COLO668 (cell line): ENCODE results near the gene DRG2.

Experiments used
- DNase-seq: peaks from one replicate; lab custom pipeline; 2025; ENCODE audit not compliant: unreplicated experiment; lab: John Stamatoyannopoulos, UW

The DRG2 gene

DNA sequence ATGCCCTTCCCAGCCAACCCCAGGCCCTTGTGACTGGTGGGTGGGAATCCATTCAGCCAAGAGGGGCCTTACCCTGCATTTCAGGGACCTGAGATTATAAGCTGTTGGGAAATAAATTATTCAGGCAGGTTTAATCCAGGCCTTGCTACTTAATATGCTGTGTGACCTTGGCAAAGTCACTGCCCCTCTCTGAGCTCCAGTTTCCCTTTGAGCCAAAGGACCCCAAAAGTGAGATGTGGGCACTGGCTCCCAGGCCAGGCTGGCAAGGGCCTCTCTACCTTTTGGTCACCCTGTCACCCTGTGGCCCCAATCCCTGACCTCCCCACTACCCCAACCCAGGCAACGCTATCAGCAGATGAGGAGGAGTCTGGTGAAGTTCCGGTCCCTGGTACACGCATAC lies 54.7 kb downstream of the DRG2 start:
- DNase-seq: no peak

DNA sequence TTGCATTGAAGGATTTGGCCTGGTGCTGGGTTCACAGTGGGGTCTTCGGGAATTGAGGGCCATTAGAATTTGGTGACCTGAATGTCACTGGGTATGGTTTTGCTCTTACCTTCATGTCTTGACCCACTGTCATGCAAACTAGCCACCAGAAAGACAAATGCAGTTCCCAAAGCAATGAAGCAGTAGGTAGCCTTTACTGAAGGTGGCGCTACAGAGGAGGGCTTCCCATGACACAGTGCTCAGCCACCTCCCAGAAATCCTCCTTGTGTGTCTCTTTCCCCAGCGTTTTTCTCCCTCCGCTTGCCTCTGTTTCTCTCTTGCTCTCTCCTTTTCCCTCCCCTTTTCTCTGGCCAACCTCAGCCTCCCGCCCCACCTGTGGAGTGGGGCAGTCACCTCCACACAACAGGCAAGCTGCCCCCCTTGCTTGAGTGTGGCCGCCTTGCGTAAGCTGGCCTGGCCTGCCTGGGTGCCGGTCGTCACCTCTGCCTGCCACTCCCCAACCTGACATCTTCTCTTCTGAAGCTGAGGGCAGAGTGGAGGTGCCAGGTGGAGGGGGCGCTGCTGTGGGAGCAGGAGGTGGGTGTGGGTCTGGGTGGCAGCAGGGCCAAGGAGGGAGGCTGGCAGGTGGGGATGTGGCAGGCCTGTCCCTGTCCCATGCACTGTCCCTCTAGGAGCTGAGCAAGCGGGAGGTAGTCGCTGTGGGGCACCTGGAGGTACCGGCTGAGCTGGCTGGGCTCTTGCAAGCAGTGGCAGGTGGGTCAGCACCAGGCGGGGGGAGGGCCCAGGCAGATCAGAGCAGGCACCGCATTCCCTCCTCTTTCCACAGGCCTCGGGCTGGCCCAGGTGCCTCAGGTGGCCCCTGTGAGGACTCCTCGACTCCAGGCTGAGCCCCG lies 55.5 kb downstream of the DRG2 start:
- peak; percentile 11 for DNase-seq

DNA sequence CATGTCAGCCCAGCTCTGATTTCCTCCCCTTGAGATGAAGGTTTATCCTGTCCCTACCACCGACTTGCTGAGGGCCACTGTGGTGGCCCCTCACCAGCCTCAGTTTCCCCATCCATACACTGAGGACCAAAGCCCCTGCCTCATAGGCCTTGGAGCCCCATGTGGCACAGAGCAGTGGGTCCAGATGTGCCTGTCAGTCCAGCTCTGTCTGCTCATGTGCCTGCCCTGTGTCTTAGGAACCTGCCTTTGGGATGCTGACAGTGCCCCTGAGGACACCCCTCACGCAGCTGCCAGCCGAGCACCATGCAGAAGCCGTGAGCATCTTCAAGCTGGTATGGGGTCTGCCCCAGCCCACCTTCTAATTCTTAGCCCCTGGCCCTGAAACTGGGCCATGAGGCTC lies 56.5 kb downstream of the DRG2 start:
- DNase-seq: no peak

DNA sequence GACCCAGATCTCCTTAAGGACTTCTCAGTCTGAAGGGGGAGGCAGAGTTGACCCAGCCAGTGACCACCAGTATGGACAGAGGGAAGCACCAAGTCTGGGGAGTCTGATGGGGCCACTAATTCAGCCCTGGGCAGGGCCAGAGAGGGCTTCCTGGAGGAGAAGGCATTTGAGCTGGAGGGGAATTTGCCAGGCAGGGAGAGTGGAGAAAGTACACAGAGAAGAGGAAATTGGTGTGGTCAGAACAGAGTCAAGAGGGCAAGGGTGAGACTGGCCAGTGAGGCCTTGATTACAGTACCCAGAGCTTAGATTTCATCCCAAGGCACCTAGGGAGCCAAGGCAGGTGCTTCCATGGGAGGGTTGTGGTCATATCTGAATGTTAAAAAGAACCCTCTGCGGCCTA lies 57.1 kb downstream of the DRG2 start:
- no peak for DNase-seq

DNA sequence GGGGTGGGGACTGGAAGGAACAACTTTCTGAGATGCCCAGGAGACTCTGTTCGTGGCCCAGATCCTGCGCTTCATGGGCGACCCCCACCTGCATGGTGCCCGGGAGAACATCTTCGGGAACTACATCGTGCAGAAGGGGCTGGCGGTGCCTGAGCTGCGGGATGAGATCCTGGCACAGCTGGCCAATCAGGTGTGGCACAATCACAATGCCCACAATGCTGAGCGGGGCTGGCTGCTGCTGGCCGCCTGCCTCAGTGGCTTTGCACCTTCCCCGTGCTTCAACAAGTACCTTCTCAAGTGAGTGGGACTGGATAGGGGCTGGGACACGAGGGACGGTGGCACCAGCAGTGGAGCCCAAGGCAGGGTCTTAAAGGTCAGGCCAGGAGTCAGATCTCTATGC lies 58.1 kb downstream of the DRG2 start:
- no peak for DNase-seq

DNA sequence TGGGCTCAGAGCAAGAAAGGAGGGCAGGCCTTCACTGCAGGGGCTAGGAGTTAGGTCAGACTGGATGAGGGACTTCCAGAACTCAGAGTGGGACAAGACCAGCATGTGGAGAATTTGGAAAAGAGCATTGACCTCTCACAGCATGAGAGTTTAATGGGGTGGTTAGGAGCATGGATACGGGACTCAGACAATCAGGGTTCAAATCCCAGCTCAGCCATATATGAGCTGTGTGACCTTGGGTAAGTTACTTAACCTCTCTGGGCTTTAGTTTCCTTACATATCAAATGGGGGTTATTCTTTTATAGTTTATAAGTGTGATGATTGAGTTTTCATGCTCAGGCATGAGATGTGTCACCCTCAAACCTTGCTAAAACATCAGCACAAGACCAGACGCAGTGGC lies 58.5 kb downstream of the DRG2 start:
- DNase-seq: no peak

DNA sequence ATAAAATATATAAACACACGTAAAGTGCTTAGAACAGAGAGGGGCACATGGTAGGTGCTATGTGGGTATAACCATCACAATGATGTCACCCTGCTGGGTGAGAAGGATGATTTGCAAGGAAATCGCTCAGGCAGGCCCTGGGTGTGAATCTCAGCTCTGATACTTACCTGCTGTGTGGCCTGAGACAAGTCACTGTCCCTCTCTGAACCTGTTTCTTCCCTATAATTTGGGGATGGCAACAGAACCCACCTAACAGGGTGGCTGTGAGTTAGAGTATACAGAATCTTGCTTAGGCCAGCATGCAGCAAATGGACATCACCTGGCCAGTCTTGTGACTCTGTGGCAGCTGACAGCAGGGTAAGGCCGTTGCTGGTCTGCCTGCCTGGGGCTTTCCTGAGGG lies 59.2 kb downstream of the DRG2 start:
- no peak for DNase-seq

DNA sequence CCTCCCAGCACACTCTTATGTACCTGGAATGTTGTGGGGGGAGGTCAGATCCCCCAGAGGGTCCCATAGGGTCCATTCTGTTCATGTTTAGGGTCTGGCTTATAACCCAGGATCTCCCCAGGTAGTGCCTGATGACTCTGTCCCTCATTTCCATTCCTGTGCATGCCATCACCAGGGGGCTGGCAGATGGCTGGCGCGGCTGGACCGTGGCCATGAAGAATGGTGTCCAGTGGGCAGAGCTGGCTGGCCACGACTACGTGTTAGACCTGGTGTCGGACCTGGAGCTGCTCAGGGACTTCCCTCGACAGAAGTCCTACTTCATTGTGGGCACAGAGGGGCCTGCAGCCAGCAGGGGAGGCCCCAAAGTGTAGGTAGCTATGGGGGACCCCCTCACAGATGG lies 60.8 kb downstream of the DRG2 start:
- no peak for DNase-seq

DNA sequence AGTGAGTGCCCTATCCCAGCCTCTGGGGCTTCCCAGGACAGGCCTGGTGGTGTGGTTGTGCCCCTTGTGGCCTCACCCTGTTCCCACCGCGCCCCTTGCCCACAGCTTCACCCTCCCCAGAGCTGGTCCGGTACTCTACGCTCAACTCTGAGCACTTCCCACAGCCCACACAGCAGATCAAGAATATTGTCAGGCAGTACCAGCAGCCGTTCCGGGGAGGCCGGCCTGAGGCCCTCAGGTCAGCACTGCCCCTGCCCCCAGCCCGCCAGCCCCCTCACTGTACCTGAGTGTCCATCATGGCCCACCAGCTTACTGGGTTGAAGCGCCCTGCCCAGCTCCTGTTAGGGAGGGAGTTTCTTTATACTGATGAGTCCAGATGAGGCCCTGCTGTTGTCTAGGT lies 63.5 kb downstream of the DRG2 start:
- no peak for DNase-seq

DNA sequence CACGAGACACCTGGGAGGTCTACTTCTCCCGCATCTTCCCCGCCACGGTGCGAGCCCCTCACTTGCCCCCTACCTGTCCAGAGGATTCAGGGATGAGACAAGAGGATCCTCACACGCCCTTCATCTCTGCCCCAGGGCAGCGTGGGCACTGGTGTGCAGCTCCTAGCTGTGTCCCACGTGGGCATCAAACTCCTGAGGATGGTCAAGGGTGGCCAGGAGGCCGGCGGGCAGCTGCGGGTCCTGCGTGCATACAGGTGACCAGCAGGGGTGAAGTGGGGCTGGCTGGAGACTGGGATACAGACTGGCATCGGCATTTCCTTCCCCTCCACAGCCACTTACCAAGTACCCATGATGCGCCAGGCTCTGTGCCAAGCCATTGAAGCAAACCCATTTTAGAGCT lies 67.4 kb downstream of the DRG2 start:
- no peak for DNase-seq

DNA sequence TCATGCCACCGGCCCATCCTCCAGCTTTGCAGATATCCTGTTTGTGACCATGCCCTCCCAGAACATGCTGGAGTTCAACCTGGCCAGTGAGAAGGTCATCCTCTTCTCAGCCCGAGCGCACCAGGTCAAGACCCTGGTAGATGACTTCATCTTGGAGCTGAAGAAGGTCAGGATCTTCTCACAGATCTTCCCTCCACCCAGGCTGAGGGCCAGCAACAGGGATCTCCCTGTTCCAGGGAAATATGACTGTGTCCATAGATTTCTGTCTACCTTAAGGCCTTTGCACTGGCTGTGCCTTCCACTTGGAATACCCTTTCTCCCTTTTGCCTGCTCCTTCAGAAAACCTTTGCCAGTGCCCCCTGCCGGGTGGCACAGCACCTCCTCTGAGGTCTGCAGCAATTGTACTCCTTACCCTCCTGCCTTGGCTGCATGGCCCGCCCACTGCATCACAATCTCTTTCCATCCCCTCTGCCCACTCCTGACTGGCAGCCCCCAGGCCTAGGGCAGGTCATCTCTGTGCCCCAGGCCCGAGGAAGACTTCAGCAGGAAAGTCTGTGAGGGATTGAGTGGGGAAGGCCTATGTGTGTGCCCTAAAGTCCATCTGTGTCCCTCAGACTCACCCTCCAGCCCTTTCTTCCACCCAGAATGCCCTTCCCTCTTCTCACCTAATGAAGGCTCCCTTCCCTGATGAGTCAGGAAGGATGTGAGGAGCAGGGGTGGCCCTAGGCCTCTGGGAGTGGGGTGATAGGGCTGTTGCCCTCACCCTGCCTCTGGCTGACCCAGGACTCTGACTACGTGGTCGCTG lies 68.6 kb downstream of the DRG2 start:
- no peak for DNase-seq

DNA sequence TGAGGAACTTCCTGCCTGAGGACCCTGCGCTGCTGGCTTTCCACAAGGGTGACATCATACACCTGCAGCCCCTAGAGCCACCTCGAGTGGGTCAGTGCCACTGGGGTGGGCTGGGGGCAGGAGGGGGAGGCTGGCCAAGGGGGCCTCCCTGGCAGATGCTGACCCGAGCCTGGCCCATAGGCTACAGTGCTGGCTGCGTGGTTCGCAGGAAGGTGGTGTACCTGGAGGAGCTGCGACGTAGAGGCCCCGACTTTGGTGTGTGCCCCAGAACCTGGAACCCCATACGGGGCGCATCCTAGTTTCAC lies 69.2 kb downstream of the DRG2 start:
- DNase-seq: no peak
